Measurements from ENCODE around the gene NSMF.
A peak's percentile ranks its signal among the peaks of the same experiment; 100 is the strongest.

Gene NSMF

GRCh38 chr9:137408651-137409405, 50.3 kb downstream of the NSMF start:
- no peak for DNase-seq

DNA sequence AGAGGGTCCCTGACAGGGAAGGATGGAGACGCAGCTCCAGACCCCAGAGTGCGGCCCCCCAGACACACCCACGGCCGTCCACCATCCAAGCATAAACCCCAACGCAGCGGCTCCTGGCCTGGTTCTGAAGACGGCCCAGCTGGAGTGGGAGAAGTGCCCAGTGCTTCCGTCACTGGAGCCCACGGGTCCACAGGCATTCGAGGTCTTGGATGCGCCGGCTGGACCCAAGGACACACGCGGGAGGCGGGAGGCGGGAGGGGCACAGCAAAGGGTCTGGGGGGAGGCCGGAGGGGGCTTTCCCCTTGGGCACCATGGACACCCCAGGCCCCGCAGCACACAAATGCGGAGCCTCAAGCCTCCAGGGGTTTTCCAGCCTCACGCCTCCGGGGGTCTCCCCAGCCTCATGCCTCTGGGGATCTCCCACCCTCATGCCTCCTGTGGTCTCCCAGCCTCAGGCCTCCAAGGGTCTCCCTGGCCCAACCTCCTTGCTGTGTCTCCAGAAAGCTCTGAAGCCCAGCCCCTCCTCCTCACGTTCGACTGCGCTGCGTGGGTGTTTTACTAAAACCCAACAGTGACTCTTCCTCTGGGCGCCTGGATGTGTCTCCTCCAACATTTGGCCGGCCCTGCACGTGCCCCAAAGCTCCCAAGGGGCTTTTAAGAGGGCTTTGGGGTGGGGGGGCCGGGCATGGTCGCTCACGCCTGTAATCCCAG, 51.4 kb downstream of the NSMF start:
- DNase-seq: no peak

GRCh38 chr9:137406876-137407589, 52.1 kb downstream of the NSMF start:
- DNase-seq: peak; percentile 93

DNA sequence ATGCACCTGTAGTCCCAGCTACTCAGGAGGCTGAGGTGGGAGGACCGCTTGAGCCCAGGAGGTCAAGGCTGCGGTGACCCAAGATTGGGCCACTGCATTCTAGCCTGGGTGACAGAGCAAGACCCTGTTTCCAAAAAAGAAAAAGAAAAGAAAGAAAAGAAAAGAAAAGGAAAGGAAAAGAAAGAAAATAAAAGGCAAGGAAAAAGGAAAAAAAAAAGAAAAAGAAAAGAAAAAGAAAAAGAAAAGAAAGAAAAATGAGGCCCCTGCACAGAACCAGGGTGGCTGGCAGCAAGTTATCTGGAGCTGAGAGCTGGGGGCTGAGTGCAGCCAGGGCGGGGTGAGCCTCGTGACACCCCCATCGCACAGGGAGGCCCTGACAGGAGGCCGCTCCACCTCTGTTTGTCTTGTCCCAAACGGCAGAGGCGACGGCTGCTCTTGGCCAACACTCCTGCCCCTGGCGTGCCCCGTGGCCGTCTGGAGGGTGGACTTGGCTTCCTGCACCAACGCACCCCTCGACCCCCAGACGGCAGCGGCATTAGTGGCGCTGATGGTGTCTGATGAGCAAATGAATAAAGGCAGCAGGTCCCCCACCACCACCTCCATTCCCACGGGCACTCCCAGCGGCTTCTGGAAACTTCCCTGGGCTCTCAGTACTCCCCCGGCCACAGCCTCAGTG, 52.9 kb downstream of the NSMF start:
- DNase-seq: no peak

DNA sequence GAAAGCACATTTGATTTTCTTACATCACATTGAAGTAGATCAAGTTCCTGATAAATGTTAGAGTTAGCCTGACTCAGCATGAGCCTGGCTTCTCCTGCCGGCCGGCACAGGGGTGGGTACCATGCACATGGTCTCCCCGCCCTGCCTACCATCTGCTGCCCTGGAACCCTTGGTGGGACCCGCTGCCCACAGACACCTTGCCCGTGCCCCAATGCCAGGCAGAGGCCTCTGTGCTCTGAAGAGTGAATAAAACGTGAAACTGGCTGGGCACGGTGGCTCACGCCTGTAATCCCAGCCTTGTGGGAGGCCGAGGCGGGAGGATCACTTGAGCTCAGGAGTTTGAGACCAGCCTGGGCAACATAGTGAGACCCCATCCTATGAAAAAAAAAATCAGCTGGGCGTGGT, 53.5 kb downstream of the NSMF start:
- DNase-seq: no peak

DNA sequence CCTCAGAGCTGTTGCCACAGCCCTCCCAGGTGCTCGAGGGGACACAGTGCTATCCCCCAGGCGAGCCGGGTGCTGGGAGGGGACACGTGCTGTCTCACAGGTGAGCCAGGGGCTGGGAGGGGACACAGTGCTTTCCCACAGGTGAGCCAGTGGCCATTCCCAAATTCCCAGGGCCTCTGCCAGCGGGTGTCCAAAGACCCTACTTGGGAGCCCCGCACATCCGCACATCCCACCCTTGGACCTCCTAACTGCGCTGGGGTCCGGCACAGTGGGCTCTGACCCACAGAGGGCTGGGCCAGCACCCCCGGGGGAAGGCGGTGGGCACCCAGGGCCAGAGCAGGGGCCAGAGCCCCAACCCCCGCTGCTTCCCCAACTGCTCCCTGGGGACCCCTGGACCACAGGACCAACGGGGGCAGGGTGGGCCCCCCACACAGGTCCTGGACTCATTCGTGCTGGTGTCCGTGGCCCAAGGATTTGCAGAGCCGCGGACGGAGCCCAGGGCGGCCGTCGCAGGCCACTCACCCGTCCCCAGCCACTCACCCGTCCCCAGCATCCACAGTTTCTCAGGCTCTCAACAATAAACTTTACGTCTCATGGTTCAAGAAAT, 54.1 kb downstream of the NSMF start:
- DNase-seq: no peak

- DNase-seq: no peak
These were observed 55.9 kb downstream of the NSMF start for GRCh38 chr9:137403269-137403668.

DNA sequence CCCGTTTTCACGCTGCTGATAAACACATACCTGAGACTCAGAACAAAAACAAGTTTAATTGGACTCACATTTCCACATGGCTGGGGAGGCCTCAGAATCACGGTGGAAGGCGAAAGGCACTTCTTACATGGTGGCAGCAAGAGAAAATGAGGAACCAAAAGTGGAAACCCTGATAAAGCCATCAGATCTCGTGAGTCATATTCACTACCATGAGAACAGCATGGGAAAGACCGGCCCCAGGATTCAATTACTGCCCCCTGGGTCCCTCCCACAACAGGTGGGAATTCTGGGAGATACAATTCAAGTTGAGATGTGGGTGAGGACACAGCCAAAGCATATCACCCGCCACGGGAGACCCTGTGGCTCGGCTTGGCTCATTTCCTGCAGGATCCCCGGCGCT, 56.4 kb downstream of the NSMF start:
- no peak for DNase-seq

GRCh38 chr9:137398561-137399468, 60.3 kb downstream of the NSMF start:
- no peak for DNase-seq

GRCh38 chr9:137397675-137398423, 61.3 kb downstream of the NSMF start:
- no peak for DNase-seq
